HG02759 (cell line): ENCODE data around the gene SHLD1.
"Not testable (repeated sequence)": the region's sequence is repeated elsewhere in the genome, so short reads cannot be mapped to it uniquely, and the experiment has no call there.

Experiments
- ATAC-seq: cut with Tn5 transposase; IDR thresholded peaks from one replicate; pipeline ENCODE4 v1.9.1; 2021; ENCODE audit warnings: mild to moderate bottlenecking, moderate library complexity; ENCODE audit not compliant: unreplicated experiment

Gene SHLD1

GRCh38 chr20:5749952-5750779, at the start of gene SHLD1:
Gene SHLD1 (plus strand): TSS chr20:5750401. CDS start chr20:5772866, 22,465 bp downstream.
- peak; percentile 95 for ATAC-seq

- ATAC-seq = not testable (repeated sequence)
Measured at GRCh38 chr20:5702339-5702738, 47.9 kb upstream of the SHLD1 start.

GRCh38 chr20:5703681-5704101, 46.5 kb upstream of the SHLD1 start:
- ATAC-seq = no peak

- ATAC-seq = no peak
Measured at GRCh38 chr20:5705827-5706226, 44.4 kb upstream of the SHLD1 start.

GRCh38 chr20:5706797-5707196, 43.4 kb upstream of the SHLD1 start:
- no peak for ATAC-seq

GRCh38 chr20:5710551-5710950, 39.6 kb upstream of the SHLD1 start:
- ATAC-seq = no peak

GRCh38 chr20:5714261-5715041, 35.8 kb upstream of the SHLD1 start:
- ATAC-seq = no peak

GRCh38 chr20:5715071-5715841, 34.9 kb upstream of the SHLD1 start:
- no peak for ATAC-seq

- no peak for ATAC-seq
Measured at GRCh38 chr20:5716953-5717352, 33.2 kb upstream of the SHLD1 start.

- no peak for ATAC-seq
Measured at GRCh38 chr20:5718896-5719595, 31.2 kb upstream of the SHLD1 start.

GRCh38 chr20:5719861-5720403, 30.3 kb upstream of the SHLD1 start:
- ATAC-seq = no peak

GRCh38 chr20:5720696-5721095, 29.5 kb upstream of the SHLD1 start:
- ATAC-seq = no peak

- ATAC-seq = not testable (repeated sequence)
Measured at GRCh38 chr20:5721356-5721755, 28.8 kb upstream of the SHLD1 start.

GRCh38 chr20:5722927-5723326, 27.3 kb upstream of the SHLD1 start:
- no peak for ATAC-seq

- ATAC-seq = not testable (repeated sequence)
Measured at GRCh38 chr20:5725183-5725463, 25.1 kb upstream of the SHLD1 start.

- ATAC-seq = no peak
Measured at GRCh38 chr20:5727018-5727515, 23.1 kb upstream of the SHLD1 start.

- no peak for ATAC-seq
Measured at GRCh38 chr20:5729348-5729747, 20.9 kb upstream of the SHLD1 start.

- ATAC-seq = no peak
Measured at GRCh38 chr20:5730131-5730530, 20.1 kb upstream of the SHLD1 start.

- no peak for ATAC-seq
Measured at GRCh38 chr20:5731753-5732366, 18.3 kb upstream of the SHLD1 start.

- ATAC-seq = no peak
Measured at GRCh38 chr20:5734602-5735001, 15.6 kb upstream of the SHLD1 start.
